GM12875 (cell line): Measurements from ENCODE around the gene LCE3B.
"Not testable (repeated sequence)": the region's sequence is repeated elsewhere in the genome, so short reads cannot be mapped to it uniquely, and the experiment has no call there.

Experiments
- H3K4me3 ChIP-seq: one replicate; pipeline ENCODE4 v1.5.1; 2011; ENCODE audit warnings: low read depth, low read length, control low read depth
- TF ChIP-seq, protein P1 (sequence below): IDR thresholded peaks from 2 replicates; pipeline ENCODE4 v1.5.1; 2011; ENCODE audit warnings: low read depth, mild to moderate bottlenecking, control low read depth, inconsistent platforms, low read length, moderate library complexity, borderline replicate concordance; ENCODE audit not compliant: insufficient read depth

Gene LCE3B, protein sequence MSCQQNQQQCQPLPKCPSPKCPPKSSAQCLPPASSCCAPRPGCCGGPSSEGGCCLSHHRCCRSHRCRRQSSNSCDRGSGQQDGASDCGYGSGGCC

DNA sequence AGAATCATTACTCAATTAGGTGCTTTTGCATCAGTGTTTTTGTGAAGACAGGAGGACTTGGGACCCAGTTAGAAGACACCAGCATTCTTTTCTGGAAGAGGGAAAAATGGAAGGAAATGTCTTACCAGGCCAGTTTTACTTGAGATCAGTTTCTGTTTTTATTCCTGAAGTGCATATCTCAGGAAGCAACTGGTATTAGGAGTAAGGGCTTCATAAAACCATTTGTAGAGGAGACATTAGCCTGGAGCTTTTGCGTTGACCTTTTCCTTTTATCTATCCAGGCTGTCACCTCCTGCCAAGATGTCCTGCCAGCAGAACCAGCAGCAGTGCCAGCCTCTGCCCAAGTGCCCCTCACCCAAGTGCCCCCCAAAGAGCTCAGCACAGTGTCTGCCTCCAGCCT lies at the start of gene LCE3B:
LCE3B (plus strand) TSS at position 301 of the 400 bp plus-strand sequence; CDS start at position 301, 0 bp downstream.
- TF ChIP-seq, protein P1, sequence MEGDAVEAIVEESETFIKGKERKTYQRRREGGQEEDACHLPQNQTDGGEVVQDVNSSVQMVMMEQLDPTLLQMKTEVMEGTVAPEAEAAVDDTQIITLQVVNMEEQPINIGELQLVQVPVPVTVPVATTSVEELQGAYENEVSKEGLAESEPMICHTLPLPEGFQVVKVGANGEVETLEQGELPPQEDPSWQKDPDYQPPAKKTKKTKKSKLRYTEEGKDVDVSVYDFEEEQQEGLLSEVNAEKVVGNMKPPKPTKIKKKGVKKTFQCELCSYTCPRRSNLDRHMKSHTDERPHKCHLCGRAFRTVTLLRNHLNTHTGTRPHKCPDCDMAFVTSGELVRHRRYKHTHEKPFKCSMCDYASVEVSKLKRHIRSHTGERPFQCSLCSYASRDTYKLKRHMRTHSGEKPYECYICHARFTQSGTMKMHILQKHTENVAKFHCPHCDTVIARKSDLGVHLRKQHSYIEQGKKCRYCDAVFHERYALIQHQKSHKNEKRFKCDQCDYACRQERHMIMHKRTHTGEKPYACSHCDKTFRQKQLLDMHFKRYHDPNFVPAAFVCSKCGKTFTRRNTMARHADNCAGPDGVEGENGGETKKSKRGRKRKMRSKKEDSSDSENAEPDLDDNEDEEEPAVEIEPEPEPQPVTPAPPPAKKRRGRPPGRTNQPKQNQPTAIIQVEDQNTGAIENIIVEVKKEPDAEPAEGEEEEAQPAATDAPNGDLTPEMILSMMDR, result no peak
- H3K4me3 ChIP-seq, result no peak within 1 kb of the TSS

DNA sequence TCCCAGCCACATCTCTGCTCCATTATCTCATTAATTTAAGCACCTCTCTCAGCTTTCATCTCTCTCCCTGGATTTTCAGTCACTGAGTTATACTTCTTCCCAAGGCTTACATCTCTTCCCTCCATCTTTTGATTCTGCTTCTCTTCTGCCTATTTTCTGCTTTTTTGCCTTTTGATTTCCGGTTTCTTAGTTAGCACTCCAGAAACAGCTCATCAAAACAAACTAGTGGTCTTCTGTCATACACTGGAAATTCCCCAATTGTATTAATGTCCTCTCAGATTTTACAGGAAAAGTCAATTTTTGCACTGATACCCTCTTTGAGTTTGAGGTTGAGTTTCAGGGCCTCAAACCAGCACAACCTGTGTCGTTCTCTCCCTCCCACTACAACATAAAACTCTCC lies 48.5 kb upstream of the LCE3B start:
- TF ChIP-seq, protein P1, result no peak
- H3K4me3 ChIP-seq, result no peak overlapping the region

DNA sequence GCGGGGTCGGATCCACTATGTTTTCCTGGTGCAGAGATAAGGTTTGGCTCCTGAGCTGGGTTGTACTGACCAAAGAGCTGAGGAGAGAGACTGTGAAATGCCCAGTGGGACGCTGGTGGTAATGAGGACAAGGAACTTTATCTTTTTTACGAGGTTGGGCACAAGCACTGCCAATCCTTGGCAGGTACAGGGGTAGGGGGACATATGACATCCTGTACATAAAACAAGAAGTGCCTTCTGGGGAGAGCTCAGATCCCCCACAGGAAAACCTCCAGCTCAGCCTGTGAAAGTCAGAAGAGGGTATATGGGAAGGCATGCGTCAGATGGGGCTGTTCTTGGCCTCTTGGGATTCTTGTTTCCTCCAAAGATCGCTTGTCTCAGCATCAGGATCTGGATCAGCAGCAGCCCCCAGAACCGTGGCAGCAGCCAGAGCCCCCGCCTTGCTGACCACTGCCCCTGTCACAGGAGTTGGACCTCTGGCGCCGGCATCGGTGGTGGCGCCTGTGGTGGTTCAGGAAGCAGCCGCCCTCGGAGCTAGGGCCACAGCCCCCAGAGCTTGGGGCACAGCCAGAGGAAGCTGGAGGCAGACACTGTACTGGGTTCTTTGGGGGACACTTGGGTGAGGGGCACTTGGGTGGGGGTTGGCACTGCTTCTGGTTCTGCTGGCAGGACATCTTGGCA lies 47.9 kb upstream of the LCE3B start:
- no peak overlapping the region for H3K4me3 ChIP-seq
- TF ChIP-seq, protein P1, result no peak

DNA sequence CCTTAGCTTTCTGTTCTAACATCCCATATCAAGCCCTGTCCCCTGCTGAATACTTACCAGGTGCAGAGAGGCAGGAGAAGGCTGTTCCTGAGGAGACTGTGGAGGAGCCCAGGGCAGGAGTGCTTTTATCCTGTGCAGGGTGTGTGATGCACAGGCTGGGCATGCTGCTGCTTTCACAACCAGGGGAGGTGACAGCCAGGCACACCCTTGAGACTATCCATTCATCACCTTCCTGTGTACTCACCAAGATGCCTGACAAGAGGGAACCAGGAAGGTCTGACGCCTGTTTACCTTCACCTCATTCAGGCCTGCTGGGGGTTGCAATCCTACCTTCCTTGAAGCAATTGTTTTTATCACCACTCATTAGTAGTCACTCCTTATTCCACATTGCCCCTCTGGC lies 46.9 kb upstream of the LCE3B start, which contains the start of gene LCE3E:
LCE3E (minus strand) TSS at position 100 of the 400 bp plus-strand sequence. CDS start 572 bp downstream, outside the sequence.
- H3K4me3 ChIP-seq, result no peak within 1 kb of the TSS
- TF ChIP-seq, protein P1, result no peak

DNA sequence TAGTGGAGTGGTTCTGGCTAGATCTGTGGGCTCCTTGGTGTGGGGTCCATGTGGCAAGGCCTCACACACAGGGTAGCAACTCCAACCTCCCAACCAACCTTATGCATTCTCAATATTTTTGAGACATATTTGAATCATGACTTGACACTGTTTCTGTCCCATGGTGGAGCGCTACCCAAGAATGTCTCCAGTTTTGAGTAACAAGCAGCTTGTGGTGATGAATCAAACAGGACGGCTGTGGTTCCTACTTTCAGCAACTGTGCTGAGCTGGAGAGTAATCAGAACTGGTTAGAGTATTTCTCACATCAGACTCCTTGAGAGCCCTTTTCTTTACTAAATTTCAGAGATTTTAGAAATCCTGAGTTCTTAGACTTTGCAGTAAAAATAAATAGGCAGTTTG lies 36.4 kb upstream of the LCE3B start:
- no peak overlapping the region for H3K4me3 ChIP-seq
- TF ChIP-seq, protein P1, result no peak

DNA sequence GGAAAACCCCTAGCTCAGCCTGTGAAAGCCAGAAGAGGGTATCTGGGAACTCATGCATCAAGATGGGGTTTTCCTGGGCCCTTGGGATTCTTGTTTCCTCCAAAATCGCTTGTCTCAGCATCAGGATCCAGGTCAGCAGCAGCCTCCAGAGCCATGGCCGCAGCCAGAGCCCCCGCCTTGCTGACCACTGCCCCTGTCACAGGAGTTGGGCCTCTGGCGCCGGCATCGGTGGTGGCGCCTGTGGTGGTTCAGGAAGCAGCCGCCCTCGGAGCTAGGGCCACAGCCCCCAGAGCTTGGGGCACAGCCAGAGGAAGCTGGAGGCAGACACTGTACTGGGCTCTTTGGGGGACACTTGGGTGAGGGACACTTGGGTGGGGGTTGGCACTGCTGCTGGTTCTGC lies 34.1 kb upstream of the LCE3B start:
- not testable (repeated sequence) for H3K4me3 ChIP-seq

DNA sequence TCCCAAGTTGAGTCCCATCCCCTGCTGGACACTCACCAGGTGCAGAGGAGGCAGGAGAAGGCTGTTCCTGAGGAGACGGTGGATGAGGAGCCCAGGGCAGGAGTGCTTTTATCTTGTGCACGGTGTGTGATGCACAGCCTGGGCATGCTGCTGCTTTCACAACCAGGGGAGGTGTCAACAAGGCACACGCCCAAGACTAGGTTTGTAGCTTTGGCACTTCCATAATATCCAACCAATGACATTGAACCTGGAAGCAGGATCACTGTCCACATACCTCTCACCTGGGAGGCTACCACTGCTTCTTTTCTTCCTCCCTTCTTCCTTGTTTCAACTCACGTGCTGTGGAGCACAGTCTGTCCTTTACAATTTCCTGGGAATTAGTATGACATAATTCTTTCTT lies 33.2 kb upstream of the LCE3B start, which contains the start of gene LCE3D:
LCE3D (minus strand) TSS at position 84 of the 400 bp plus-strand sequence. CDS start 580 bp downstream, outside the sequence.
- TF ChIP-seq, protein P1, result no peak
- H3K4me3 ChIP-seq, result no peak within 1 kb of the TSS
